Caco-2 (cell line): ENCODE measurements around the gene NAB1. TPM values are rescaled to one million over a fixed set of nuclear protein-coding genes. Genes with fewer than 3 reads are reported as not detected.
"Not testable (repeated sequence)": the region's sequence is repeated elsewhere in the genome, so short reads cannot be mapped to it uniquely, and the experiment has no call there.

Experiments
- BruUV-seq: library from RNA; stranded (reverse); fragments of 400-500 nt; replicated peaks from 2 replicates; lab custom pipeline; 2021; lab: Mats Ljungman, UMichigan
- CTCF ChIA-PET: fragments of 300-600 bp; sonication (Branson Sonifier 250); formaldehyde crosslinking; loops from one replicate; lab custom pipeline; 2022; ENCODE audit warnings: antibody characterized with exemption; lab: Charles Lee
- POLR2A ChIA-PET: fragments of 300-600 bp; sonication (Branson Sonifier 250); formaldehyde crosslinking; loops from one replicate; lab custom pipeline; 2022; ENCODE audit warnings: antibody characterized with exemption; lab: Charles Lee
- DNase-seq, 2 experiments: peaks; one replicate each; pipeline versions ENCODE4 v3.0.0 to v3.0.0-alpha.2; 2020 to 2022
- H3K27me3 ChIP-seq: replicated peaks from 2 replicates; pipeline ENCODE4 v1.6.0; 2011; ENCODE audit warnings: low read length; ENCODE audit not compliant: control insufficient read depth, insufficient read depth
- H3K36me3 ChIP-seq: 2 replicates; pipeline ENCODE4 v1.5.1; 2011; ENCODE audit warnings: low read length; ENCODE audit not compliant: control insufficient read depth, insufficient read depth
- H3K4me1 ChIP-seq: fragments of 250-450 bp; sonication (Bioruptor Pico); 2 replicates; pipeline ENCODE4 v1.5.1; 2020; ENCODE audit warnings: mild to moderate bottlenecking
- H3K4me3 ChIP-seq: 2 replicates; pipeline ENCODE4 v1.5.1; 2011; ENCODE audit warnings: low read depth, mild to moderate bottlenecking, control low read depth, low read length
- H3K9me3 ChIP-seq: fragments of 250-450 bp; sonication (Bioruptor Pico); 2 replicates; pipeline ENCODE4 v1.5.1; 2020; ENCODE audit warnings: mild to moderate bottlenecking, moderate library complexity
- H3K27ac Mint-ChIP-seq: one replicate; pipeline ENCODE4 v1.8.0; 2022; ENCODE audit warnings: mixed read lengths; ENCODE audit not compliant: unreplicated experiment
- H3K27me3 Mint-ChIP-seq: one replicate; pipeline ENCODE4 v1.8.0; 2022; ENCODE audit warnings: mixed read lengths; ENCODE audit not compliant: insufficient read depth, unreplicated experiment
- H3K36me3 Mint-ChIP-seq: one replicate; pipeline ENCODE4 v1.8.0; 2022; ENCODE audit warnings: mild to moderate bottlenecking, mixed read lengths; ENCODE audit not compliant: insufficient read depth, unreplicated experiment
- H3K4me1 Mint-ChIP-seq: one replicate; pipeline ENCODE4 v1.8.0; 2022; ENCODE audit warnings: low read depth, mixed read lengths; ENCODE audit not compliant: unreplicated experiment
- H3K4me3 Mint-ChIP-seq: one replicate; pipeline ENCODE4 v1.8.0; 2022; ENCODE audit warnings: mild to moderate bottlenecking, moderate library complexity, mixed read lengths; ENCODE audit not compliant: unreplicated experiment
- H3K9me3 Mint-ChIP-seq: one replicate; pipeline ENCODE4 v1.8.0; 2022; ENCODE audit warnings: mixed read lengths; ENCODE audit not compliant: unreplicated experiment
- intact Hi-C: fragments of 100-400 bp; cut with micrococcal nuclease; formaldehyde crosslinking; loops from one replicate; pipeline ENCODE4 v1.10.0; 2022; ENCODE audit not compliant: unreplicated experiment
- total RNA-seq: library from RNA; stranded (reverse); gene quantifications from 2 replicates; pipeline ENCODE4 v1.2.3, GENCODE V29; 2022
- TF ChIP-seq, protein P1 (sequence below), 2 experiments: fragments of 200-600 bp in 1 of 2; IDR thresholded peaks; 1 replicate in 1 of 2; 2 replicates in 1 of 2; pipeline versions ENCODE4 v1.5.1 to v1.8.0; 2011 to 2022; ENCODE audit warnings: antibody characterized with exemption in 1 of 2, control low read depth in 1 of 2, inconsistent platforms in 1 of 2, low read depth in 1 of 2, low read length in 1 of 2, mild to moderate bottlenecking in 1 of 2, moderate library complexity in 1 of 2; ENCODE audit not compliant: insufficient read depth in 1 of 2, severe bottlenecking in 1 of 2, unreplicated experiment in 1 of 2

The NAB1 gene
- total RNA-seq, 1 experiment from 2014 or later = 88.1 TPM

DNA sequence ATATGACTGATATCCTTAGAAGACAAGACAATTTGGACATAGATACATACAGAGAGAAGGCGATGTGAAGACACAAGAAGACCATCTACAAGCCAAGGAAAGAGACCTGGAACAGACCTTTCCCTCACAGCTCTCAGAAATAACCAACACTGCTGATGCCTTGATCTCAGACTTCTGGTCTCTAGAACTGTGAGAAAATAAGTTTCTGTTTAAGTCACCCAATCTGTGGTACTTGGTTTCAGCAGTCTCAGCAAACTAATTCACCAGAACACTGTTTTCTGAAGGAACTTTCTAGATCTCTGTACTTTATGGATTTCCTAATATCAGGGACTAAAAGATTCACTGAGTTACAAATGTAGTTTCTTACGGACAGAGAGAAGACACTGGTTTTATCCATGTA lies 58.8 kb downstream of the NAB1 start:
- H3K27ac Mint-ChIP-seq = no peak overlapping the region
- Histone ChIP-seq H3K4me1 (no peaks in the 10 kb centered on the region), H3K4me3 (no peak overlapping the region), H3K36me3 (no peaks in the 10 kb centered on the region), H3K9me3 (no peaks in the 10 kb centered on the region), H3K27me3 (no peaks in the 10 kb centered on the region)
- H3K4me3 Mint-ChIP-seq = no peak overlapping the region
- H3K9me3 Mint-ChIP-seq = peaks cover 9% of the 10 kb centered on the region
- POLR2A ChIA-PET = no interaction called here
- H3K36me3 Mint-ChIP-seq = no peaks in the 10 kb centered on the region
- TF ChIP-seq, protein P1, sequence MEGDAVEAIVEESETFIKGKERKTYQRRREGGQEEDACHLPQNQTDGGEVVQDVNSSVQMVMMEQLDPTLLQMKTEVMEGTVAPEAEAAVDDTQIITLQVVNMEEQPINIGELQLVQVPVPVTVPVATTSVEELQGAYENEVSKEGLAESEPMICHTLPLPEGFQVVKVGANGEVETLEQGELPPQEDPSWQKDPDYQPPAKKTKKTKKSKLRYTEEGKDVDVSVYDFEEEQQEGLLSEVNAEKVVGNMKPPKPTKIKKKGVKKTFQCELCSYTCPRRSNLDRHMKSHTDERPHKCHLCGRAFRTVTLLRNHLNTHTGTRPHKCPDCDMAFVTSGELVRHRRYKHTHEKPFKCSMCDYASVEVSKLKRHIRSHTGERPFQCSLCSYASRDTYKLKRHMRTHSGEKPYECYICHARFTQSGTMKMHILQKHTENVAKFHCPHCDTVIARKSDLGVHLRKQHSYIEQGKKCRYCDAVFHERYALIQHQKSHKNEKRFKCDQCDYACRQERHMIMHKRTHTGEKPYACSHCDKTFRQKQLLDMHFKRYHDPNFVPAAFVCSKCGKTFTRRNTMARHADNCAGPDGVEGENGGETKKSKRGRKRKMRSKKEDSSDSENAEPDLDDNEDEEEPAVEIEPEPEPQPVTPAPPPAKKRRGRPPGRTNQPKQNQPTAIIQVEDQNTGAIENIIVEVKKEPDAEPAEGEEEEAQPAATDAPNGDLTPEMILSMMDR (IDR thresholded peaks at IDR 0.05; ENCODE audit: insufficient read depth in 1 of 2, low read depth in 1 of 2, low read length in 1 of 2, severe bottlenecking in 1 of 2, unreplicated experiment in 1 of 2) = no peak
- no peaks in the 10 kb centered on the region for H3K4me1 Mint-ChIP-seq
- no TSS peak for BruUV-seq
- CTCF ChIA-PET = no interaction called here
- intact Hi-C loops = no loop called here
- no peak for DNase-seq
- H3K27me3 Mint-ChIP-seq = no peaks in the 10 kb centered on the region

DNA sequence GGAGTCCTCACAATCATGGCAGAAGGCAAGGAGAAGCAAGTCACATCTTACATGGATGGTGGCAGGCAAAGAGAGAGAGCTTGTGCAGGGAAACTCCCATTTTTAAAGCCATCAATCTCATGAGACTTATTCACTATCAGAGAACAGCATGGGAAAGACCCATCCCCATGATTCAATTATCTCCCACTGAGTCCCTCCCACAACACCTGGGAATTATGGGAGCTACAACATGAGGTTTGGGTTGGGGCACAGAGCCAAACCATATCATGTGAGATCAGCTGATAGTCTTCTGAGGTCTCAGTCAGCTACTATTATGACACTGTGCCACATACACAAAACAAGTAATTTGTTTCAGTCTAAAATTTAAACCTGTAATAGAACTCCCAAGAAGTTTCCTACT lies 59.8 kb downstream of the NAB1 start:
- H3K36me3 ChIP-seq, H3K4me1 Mint-ChIP-seq, H3K4me3 Mint-ChIP-seq, H3K4me3 ChIP-seq, intact Hi-C loops, H3K27ac Mint-ChIP-seq, H3K36me3 Mint-ChIP-seq, DNase-seq, H3K27me3 Mint-ChIP-seq, H3K27me3 ChIP-seq, H3K9me3 ChIP-seq, H3K9me3 Mint-ChIP-seq, CTCF ChIA-PET, BruUV-seq, POLR2A ChIA-PET, H3K4me1 ChIP-seq: not testable (repeated sequence)

DNA sequence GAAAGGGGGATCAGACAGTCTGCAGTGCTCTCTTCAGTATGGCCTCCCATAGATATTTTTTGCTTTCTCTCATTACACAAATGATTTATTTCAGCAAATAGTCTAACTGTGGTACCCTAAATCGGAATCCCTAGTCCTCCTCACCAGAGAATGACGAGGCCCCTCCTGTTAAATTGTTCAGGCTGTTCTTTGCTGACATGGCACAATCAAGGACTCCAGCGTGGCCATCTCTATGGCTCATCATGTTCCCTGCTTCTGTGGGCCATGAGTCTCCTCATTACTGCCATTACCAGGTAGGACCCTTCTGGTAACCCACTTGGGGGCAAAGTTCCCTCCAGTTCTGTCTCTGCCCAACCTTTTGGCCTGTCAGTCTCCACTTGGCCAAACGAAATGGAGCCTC lies 62.2 kb downstream of the NAB1 start:
- H3K4me3 ChIP-seq = no peak overlapping the region
- H3K27me3 ChIP-seq = no peaks in the 10 kb centered on the region
- no peak overlapping the region for H3K27ac Mint-ChIP-seq
- TF ChIP-seq, protein P1 (IDR thresholded peaks at IDR 0.05; ENCODE audit: insufficient read depth in 1 of 2, low read depth in 1 of 2, low read length in 1 of 2, severe bottlenecking in 1 of 2, unreplicated experiment in 1 of 2) = no peak
- no peaks in the 10 kb centered on the region for H3K9me3 ChIP-seq
- no peaks in the 10 kb centered on the region for H3K27me3 Mint-ChIP-seq
- no peaks in the 10 kb centered on the region for H3K4me1 ChIP-seq
- no peaks in the 10 kb centered on the region for H3K36me3 ChIP-seq
- ChIA-PET POLR2A (no interaction called here), CTCF (no interaction called here)
- no peaks in the 10 kb centered on the region for H3K4me1 Mint-ChIP-seq
- BruUV-seq = no TSS peak
- no peak for DNase-seq
- no peak overlapping the region for H3K4me3 Mint-ChIP-seq
- H3K36me3 Mint-ChIP-seq = no peaks in the 10 kb centered on the region
- intact Hi-C loops = no loop called here
- H3K9me3 Mint-ChIP-seq = peaks cover 9% of the 10 kb centered on the region

DNA sequence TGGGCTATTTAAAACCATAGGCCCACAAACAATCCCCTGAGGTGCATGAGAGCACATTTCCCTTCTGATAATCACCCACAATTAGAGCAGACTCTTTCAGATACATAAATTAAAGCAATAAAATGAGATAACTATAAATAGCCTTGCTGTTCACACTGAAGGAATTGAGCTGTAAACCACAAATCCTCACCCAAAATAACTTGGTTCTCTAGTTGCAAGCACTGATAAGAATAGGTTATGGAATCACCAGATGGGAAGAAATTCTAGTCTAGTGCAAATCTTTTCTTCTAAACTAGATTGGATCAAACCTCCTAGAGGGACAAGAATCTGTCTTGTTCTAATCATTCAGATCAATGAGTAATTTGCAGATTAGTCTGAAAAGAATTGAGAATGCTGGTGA lies 64.6 kb downstream of the NAB1 start:
- CTCF ChIA-PET = no interaction called here
- no peak overlapping the region for H3K4me3 Mint-ChIP-seq
- no TSS peak for BruUV-seq

More for the DNA sequence above, 64.6 kb downstream of the NAB1 start:
- no peak for DNase-seq
- peaks cover 10% of the 10 kb centered on the region for H3K4me1 ChIP-seq
- peaks cover 4% of the 10 kb centered on the region for H3K9me3 Mint-ChIP-seq
- H3K36me3 Mint-ChIP-seq = no peaks in the 10 kb centered on the region
- no peaks in the 10 kb centered on the region for H3K36me3 ChIP-seq
- POLR2A ChIA-PET = no interaction called here
- intact Hi-C loops = no loop called here
- H3K4me3 ChIP-seq = no peak overlapping the region
- H3K9me3 ChIP-seq = no peaks in the 10 kb centered on the region
- H3K4me1 Mint-ChIP-seq = peaks cover 4% of the 10 kb centered on the region
- TF ChIP-seq, protein P1 (IDR thresholded peaks at IDR 0.05; ENCODE audit: insufficient read depth in 1 of 2, low read depth in 1 of 2, low read length in 1 of 2, severe bottlenecking in 1 of 2, unreplicated experiment in 1 of 2) = no peak
- no peaks in the 10 kb centered on the region for H3K27me3 ChIP-seq
- no peak overlapping the region for H3K27ac Mint-ChIP-seq
- H3K27me3 Mint-ChIP-seq = no peaks in the 10 kb centered on the region
